GM18502 (cell line): ENCODE data around the gene PIKFYVE.
A peak's percentile ranks its signal among the peaks of the same experiment; 100 is the strongest.
"Not testable (repeated sequence)": the region's sequence is repeated elsewhere in the genome, so short reads cannot be mapped to it uniquely, and the experiment has no call there.

Experiments used
- ATAC-seq: cut with Tn5 transposase; IDR thresholded peaks from one replicate; pipeline ENCODE4 v1.9.1; 2021; ENCODE audit warnings: mild to moderate bottlenecking; ENCODE audit not compliant: unreplicated experiment, poor library complexity

Gene PIKFYVE

GRCh38 chr2:208358758-208359631 lies 92.9 kb downstream of the PIKFYVE start:
- ATAC-seq: no peak

- no peak for ATAC-seq
Measured at GRCh38 chr2:208359632-208359986, 93.6 kb downstream of the PIKFYVE start.

GRCh38 chr2:208360259-208361076 lies 94.4 kb downstream of the PIKFYVE start:
- ATAC-seq: no peak

GRCh38 chr2:208361077-208361441 lies 95.0 kb downstream of the PIKFYVE start:
- ATAC-seq: no peak

- peak; percentile 81 for ATAC-seq
Measured at GRCh38 chr2:208363485-208363884, 97.4 kb downstream of the PIKFYVE start.

- peak; percentile 63 for ATAC-seq
Measured at GRCh38 chr2:208366215-208367127, 100.4 kb downstream of the PIKFYVE start.

- no peak for ATAC-seq
Measured at GRCh38 chr2:208369091-208369490, 103.0 kb downstream of the PIKFYVE start.

- no peak for ATAC-seq
Measured at GRCh38 chr2:208370881-208371633, 105.0 kb downstream of the PIKFYVE start.

GRCh38 chr2:208371634-208371935 lies 105.5 kb downstream of the PIKFYVE start:
- ATAC-seq: no peak

GRCh38 chr2:208373460-208374089 lies 107.5 kb downstream of the PIKFYVE start:
- ATAC-seq: no peak

- no peak for ATAC-seq
Measured at GRCh38 chr2:208375491-208376068, 109.5 kb downstream of the PIKFYVE start.

- ATAC-seq: not testable (repeated sequence)
Measured at GRCh38 chr2:208377344-208377860, 111.3 kb downstream of the PIKFYVE start.

GRCh38 chr2:208379192-208379591 lies 113.1 kb downstream of the PIKFYVE start:
- ATAC-seq: no peak

GRCh38 chr2:208384637-208385036 lies 118.6 kb downstream of the PIKFYVE start:
- ATAC-seq: no peak

- ATAC-seq: no peak
Measured at GRCh38 chr2:208386541-208386940, 120.5 kb downstream of the PIKFYVE start.

GRCh38 chr2:208389940-208390339 lies 123.9 kb downstream of the PIKFYVE start:
- no peak for ATAC-seq

GRCh38 chr2:208392300-208392699 lies 126.2 kb downstream of the PIKFYVE start:
- no peak for ATAC-seq

- not testable (repeated sequence) for ATAC-seq
Measured at GRCh38 chr2:208396796-208397195, 130.7 kb downstream of the PIKFYVE start.

- no peak for ATAC-seq
Measured at GRCh38 chr2:208399201-208399600, 133.1 kb downstream of the PIKFYVE start.
